GM06990 (cell line): Measurements from ENCODE around the gene EPN1.
A peak's percentile ranks its signal among the peaks of the same experiment; 100 is the strongest.

Experiments
- DNase-seq: peaks from one replicate; pipeline ENCODE4 v3.0.0-alpha.2; 2011; ENCODE audit not compliant: insufficient read length; ENCODE audit errors: extremely low read depth
- H3K27me3 ChIP-seq: replicated peaks from 2 replicates; pipeline ENCODE4 v1.6.0; 2011; ENCODE audit warnings: low read length; ENCODE audit not compliant: control insufficient read depth, insufficient read depth
- H3K36me3 ChIP-seq: 2 replicates; pipeline ENCODE4 v1.5.1; 2011; ENCODE audit warnings: low read length; ENCODE audit not compliant: control insufficient read depth, insufficient read depth
- H3K4me3 ChIP-seq: replicated peaks from 2 replicates; pipeline ENCODE4 v1.5.1; 2011; ENCODE audit warnings: low read depth, mild to moderate bottlenecking, control low read depth, low read length
- CTCF ChIP-seq: IDR thresholded peaks from 2 replicates; pipeline ENCODE4 v1.5.1; 2011; ENCODE audit warnings: low read length, control low read depth, mild to moderate bottlenecking, inconsistent platforms; ENCODE audit not compliant: insufficient read depth, poor library complexity, severe bottlenecking

EPN1 gene

GRCh38 chr19:55652311-55653128, 22.5 kb upstream of the EPN1 start:
- Histone ChIP-seq H3K4me3 (no peak overlapping the region), H3K27me3 (no peaks in the 10 kb centered on the region), H3K36me3 (peaks cover 4% of the 10 kb centered on the region)
- no peak for DNase-seq
- TF ChIP-seq CTCF = no peak

- TF ChIP-seq CTCF = peak; percentile 100
- DNase-seq = peak; percentile 98
- Histone ChIP-seq H3K27me3 (no peaks in the 10 kb centered on the region), H3K36me3 (peaks cover 8% of the 10 kb centered on the region), H3K4me3 (peak overlapping the region; percentile 77)
These were observed 21.2 kb upstream of the EPN1 start for GRCh38 chr19:55653651-55654322.

GRCh38 chr19:55654323-55654867, 20.6 kb upstream of the EPN1 start:
- peaks cover 10% of the 10 kb centered on the region for H3K36me3 ChIP-seq
- no peak for TF ChIP-seq CTCF
- H3K4me3 ChIP-seq = peak overlapping the region; percentile 77
- no peaks in the 10 kb centered on the region for H3K27me3 ChIP-seq
- DNase-seq = peak; percentile 95

- no peak for TF ChIP-seq CTCF
- Histone ChIP-seq H3K36me3 (peaks cover 17% of the 10 kb centered on the region), H3K4me3 (peak within 1 kb of the TSS; percentile 77), H3K27me3 (no peaks in the 10 kb centered on the region)
- DNase-seq = peak; percentile 95
These were observed 20.0 kb upstream of the EPN1 start, which contains the start of gene U2AF2 for GRCh38 chr19:55654868-55655647. Gene U2AF2, plus strand, starts transcription at chr19:55655035. Its CDS starts 70 bp downstream, at chr19:55655105.

- Histone ChIP-seq H3K27me3 (no peaks in the 10 kb centered on the region), H3K4me3 (peak overlapping the region; percentile 77), H3K36me3 (peaks cover 22% of the 10 kb centered on the region)
- TF ChIP-seq CTCF = no peak
- no peak for DNase-seq
These were observed 19.4 kb upstream of the EPN1 start for GRCh38 chr19:55655648-55656040.
